SW480 (cell line): ENCODE results near the gene FGFBP2.
A peak's percentile ranks its signal among the peaks of the same experiment; 100 is the strongest.

Experiments
- DNase-seq: peaks from one replicate; pipeline ENCODE4 v3.0.0-alpha.2; 2016; ENCODE audit warnings: low spot score

Gene FGFBP2

GRCh38 chr4:15968551-15969300, 5.8 kb upstream of the FGFBP2 start:
- no peak for DNase-seq

GRCh38 chr4:15965325-15965724, 2.4 kb upstream of the FGFBP2 start:
- DNase-seq: no peak

- no peak for DNase-seq
Measured at GRCh38 chr4:15964159-15964558, 1.2 kb upstream of the FGFBP2 start.

- DNase-seq: no peak
Measured at GRCh38 chr4:15963576-15963975, 601 bp upstream of the FGFBP2 start.

- no peak for DNase-seq
Measured at GRCh38 chr4:15961781-15962510, 1.0 kb downstream of the FGFBP2 start.

GRCh38 chr4:15958562-15958961, 4.4 kb downstream of the FGFBP2 start:
- no peak for DNase-seq

GRCh38 chr4:15956179-15956850, 6.7 kb downstream of the FGFBP2 start:
- DNase-seq: peak; percentile 72

GRCh38 chr4:15955670-15956069, 7.3 kb downstream of the FGFBP2 start:
- no peak for DNase-seq

- peak; percentile 22 for DNase-seq
Measured at GRCh38 chr4:15953625-15954024, 9.3 kb downstream of the FGFBP2 start.

- DNase-seq: no peak
Measured at GRCh38 chr4:15951781-15952180, 11.2 kb downstream of the FGFBP2 start.

- DNase-seq: no peak
Measured at GRCh38 chr4:15948826-15949225, 14.1 kb downstream of the FGFBP2 start.

- DNase-seq: no peak
Measured at GRCh38 chr4:15947684-15948083, 15.3 kb downstream of the FGFBP2 start.

GRCh38 chr4:15945516-15945915, 17.5 kb downstream of the FGFBP2 start:
- DNase-seq: no peak

- DNase-seq: no peak
Measured at GRCh38 chr4:15944895-15945294, 18.1 kb downstream of the FGFBP2 start.

GRCh38 chr4:15942283-15942682, 20.7 kb downstream of the FGFBP2 start:
- DNase-seq: no peak

- no peak for DNase-seq
Measured at GRCh38 chr4:15938640-15939039, 24.3 kb downstream of the FGFBP2 start, which contains the start of gene FGFBP1. Gene FGFBP1 (minus strand): TSS chr4:15938740. CDS start chr4:15936632, 2,108 bp downstream.

GRCh38 chr4:15938182-15938581, 24.8 kb downstream of the FGFBP2 start:
- DNase-seq: peak; percentile 78

GRCh38 chr4:15936495-15936894, 26.5 kb downstream of the FGFBP2 start:
- no peak for DNase-seq

GRCh38 chr4:15935504-15936402, 27.2 kb downstream of the FGFBP2 start:
- no peak for DNase-seq

- DNase-seq: no peak
Measured at GRCh38 chr4:15934259-15934658, 28.7 kb downstream of the FGFBP2 start.

- DNase-seq: no peak
Measured at GRCh38 chr4:15931451-15932210, 31.3 kb downstream of the FGFBP2 start.
